Left lung (tissue), 10 donors: ENCODE measurements around the gene SYNDIG1. TPM values are rescaled to one million over a fixed set of nuclear protein-coding genes. Genes with fewer than 3 reads are reported as not detected.

Experiments used
- ATAC-seq: fragments of 200-7000 bp; cut with Tn5 transposase; one replicate; pipeline ENCODE4 v1.9.1; 2020; ENCODE audit warnings: moderate library complexity
- DNase-seq, 4 donors: peaks; one replicate each; pipeline ENCODE4 v3.0.0-alpha.2; 2013 to 2020
- H3K27ac ChIP-seq, 2 donors: fragments of 200-600 bp; sonication (generic) in 1 of 2; one replicate each; pipeline versions ENCODE4 v1.5.0 to v1.8.0; 2020 to 2021
- H3K27me3 ChIP-seq, 2 donors: fragments of 200-600 bp; sonication (generic) in 1 of 2; one replicate each; pipeline versions ENCODE4 v1.5.0 to v1.8.0; 2020 to 2021
- H3K36me3 ChIP-seq, 2 donors: fragments of 200-600 bp; sonication (generic) in 1 of 2; one replicate each; pipeline versions ENCODE4 v1.5.0 to v1.8.0; 2020 to 2021
- H3K4me1 ChIP-seq, 2 donors: fragments of 200-600 bp; one replicate each; pipeline ENCODE4 v1.8.0; 2021
- H3K4me3 ChIP-seq, 2 donors: fragments of 200-600 bp; sonication (generic) in 1 of 2; one replicate each; pipeline versions ENCODE4 v1.5.0 to v1.8.0; 2020 to 2021; ENCODE audit warnings: mild to moderate bottlenecking in 1 of 2
- H3K9me3 ChIP-seq, 2 donors: fragments of 200-600 bp; sonication (generic) in 1 of 2; one replicate each; pipeline versions ENCODE4 v1.5.0 to v1.8.0; 2020 to 2021
- intact Hi-C, 2 donors: fragments of 100-400 bp; cut with DNase I; formaldehyde crosslinking; loops; one replicate each; pipeline versions ENCODE4 v1.11.2 to v1.14.2; 2022
- polyA plus RNA-seq, 6 donors: library from polyadenylated mRNA; unstranded; fragments of 120-200 nt; gene quantifications; one replicate each; pipeline ENCODE4 v1.2.1, GENCODE V29; 2013; ENCODE audit not compliant: insufficient read length in 6 of 6
- total RNA-seq, 2 donors: library from RNA; stranded (reverse); fragmentation: NEBNext Ultra II Directional; extraction: Animal tissue kit (Norgen Biotek cat#: 25700); gene quantifications; one replicate each; pipeline ENCODE4 v1.2.1, GENCODE V29; 2021
- TF ChIP-seq, protein P1 (sequence below), 2 donors: fragments of 200-600 bp; sonication (generic) in 1 of 2; IDR thresholded peaks; one replicate each; pipeline versions ENCODE4 v1.5.0 to v1.8.0; 2021; ENCODE audit warnings: antibody characterized with exemption in 2 of 2
- donor health status: DM: no; HTN: yes; CAD: no.
- donor health status: DM: no; HTN: no; CAD: no.

SYNDIG1 gene
- total and polyA plus RNA-seq, 8 donors = 1.3 to 7.8 (median 5.4) TPM

DNA sequence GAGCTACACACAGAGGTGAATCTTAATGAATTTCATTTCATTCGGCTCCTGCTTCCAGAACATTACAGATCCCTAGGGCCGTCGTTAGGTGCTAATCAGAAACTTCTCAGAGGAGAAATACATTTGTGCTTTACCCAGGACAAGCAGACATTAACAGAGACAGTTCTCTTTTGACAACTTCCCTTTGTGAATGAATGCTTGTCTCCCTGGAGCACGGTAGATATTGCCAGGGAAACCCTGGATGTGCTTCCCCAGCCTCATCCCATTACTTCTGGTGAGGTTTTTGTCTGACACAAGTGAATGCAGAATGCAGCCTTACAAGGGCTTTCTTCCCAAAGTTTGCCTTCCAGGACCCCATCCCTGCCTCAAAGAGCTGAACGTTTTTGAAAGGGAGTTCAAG, 105.4 kb downstream of the SYNDIG1 start:
- H3K9me3 ChIP-seq = no peaks in the 10 kb centered on the region
- TF ChIP-seq, protein P1, sequence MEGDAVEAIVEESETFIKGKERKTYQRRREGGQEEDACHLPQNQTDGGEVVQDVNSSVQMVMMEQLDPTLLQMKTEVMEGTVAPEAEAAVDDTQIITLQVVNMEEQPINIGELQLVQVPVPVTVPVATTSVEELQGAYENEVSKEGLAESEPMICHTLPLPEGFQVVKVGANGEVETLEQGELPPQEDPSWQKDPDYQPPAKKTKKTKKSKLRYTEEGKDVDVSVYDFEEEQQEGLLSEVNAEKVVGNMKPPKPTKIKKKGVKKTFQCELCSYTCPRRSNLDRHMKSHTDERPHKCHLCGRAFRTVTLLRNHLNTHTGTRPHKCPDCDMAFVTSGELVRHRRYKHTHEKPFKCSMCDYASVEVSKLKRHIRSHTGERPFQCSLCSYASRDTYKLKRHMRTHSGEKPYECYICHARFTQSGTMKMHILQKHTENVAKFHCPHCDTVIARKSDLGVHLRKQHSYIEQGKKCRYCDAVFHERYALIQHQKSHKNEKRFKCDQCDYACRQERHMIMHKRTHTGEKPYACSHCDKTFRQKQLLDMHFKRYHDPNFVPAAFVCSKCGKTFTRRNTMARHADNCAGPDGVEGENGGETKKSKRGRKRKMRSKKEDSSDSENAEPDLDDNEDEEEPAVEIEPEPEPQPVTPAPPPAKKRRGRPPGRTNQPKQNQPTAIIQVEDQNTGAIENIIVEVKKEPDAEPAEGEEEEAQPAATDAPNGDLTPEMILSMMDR (IDR thresholded peaks at IDR 0.05) = no peak
- no peaks in the 10 kb centered on the region for H3K36me3 ChIP-seq
- no peak for DNase-seq
- no peak for ATAC-seq
- no peaks in the 10 kb centered on the region for H3K4me1 ChIP-seq
- no peak overlapping the region for H3K4me3 ChIP-seq
- H3K27ac ChIP-seq = no peak overlapping the region
- intact Hi-C loops = no loop called here
- H3K27me3 ChIP-seq = no peaks in the 10 kb centered on the region

DNA sequence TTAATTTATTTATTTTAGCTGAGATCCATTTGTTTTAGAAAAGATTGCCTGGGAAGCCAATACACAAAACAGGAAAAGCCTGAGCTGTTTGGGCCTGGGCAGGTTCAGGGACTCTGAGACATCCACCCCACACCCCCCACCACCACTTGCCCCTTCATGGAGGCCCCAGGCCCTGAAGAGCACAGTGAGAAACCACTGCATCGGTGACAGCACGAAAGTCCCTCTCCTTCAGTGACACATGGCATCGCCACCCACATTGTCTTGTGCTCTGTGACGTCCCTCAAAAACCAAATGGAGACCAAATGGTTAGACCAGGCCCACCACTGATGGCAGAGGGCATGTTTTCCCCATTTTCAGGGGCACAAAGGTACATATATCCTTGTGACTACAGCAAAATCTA, 106.4 kb downstream of the SYNDIG1 start:
- TF ChIP-seq, protein P1 (IDR thresholded peaks at IDR 0.05) = no peak
- no peaks in the 10 kb centered on the region for H3K4me1 ChIP-seq
- H3K27ac ChIP-seq = no peak overlapping the region
- ATAC-seq (no peak), DNase-seq (no peak)
- H3K36me3 ChIP-seq = no peaks in the 10 kb centered on the region
- H3K27me3 ChIP-seq = no peaks in the 10 kb centered on the region
- intact Hi-C loops = no loop called here
- H3K9me3 ChIP-seq = no peaks in the 10 kb centered on the region
- H3K4me3 ChIP-seq = no peak overlapping the region

DNA sequence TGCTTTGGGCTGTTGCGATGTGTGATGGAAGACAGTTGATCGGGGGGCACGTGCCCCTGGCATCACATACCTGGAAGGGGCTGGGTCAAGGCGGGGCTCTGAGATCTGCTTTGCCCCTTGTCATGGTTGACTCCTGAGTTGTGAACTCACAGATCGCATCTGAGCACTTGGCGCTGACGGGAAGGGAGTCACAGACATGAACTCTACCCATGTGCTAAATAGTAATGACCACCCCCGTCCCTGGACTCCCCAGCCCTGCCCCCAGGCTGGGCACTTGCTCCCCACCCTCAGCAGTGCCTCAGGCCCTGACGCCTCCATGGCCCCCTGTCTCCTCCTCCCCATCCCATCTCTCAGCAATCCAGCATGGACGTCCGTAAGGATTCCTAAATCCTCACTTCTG, 107.0 kb downstream of the SYNDIG1 start:
- ATAC-seq (no peak), DNase-seq (no peak)
- no peaks in the 10 kb centered on the region for H3K9me3 ChIP-seq
- H3K4me3 ChIP-seq = no peak overlapping the region
- no peaks in the 10 kb centered on the region for H3K27me3 ChIP-seq
- TF ChIP-seq, protein P1 (IDR thresholded peaks at IDR 0.05) = no peak
- H3K36me3 ChIP-seq = no peaks in the 10 kb centered on the region
- intact Hi-C loops = no loop called here
- H3K27ac ChIP-seq = no peak overlapping the region
- no peaks in the 10 kb centered on the region for H3K4me1 ChIP-seq

GRCh38 chr20:24577271-24577909, 108.0 kb downstream of the SYNDIG1 start:
- Histone ChIP-seq H3K27me3 (peaks cover 0 to under 1% of the 10 kb centered on the region in 2 donors), H3K27ac (no peak overlapping the region), H3K4me3 (no peak overlapping the region), H3K36me3 (no peaks in the 10 kb centered on the region), H3K4me1 (no peaks in the 10 kb centered on the region), H3K9me3 (no peaks in the 10 kb centered on the region)
- ATAC-seq (no peak), DNase-seq (no peak)
- intact Hi-C loops = no loop called here
- TF ChIP-seq, protein P1 (IDR thresholded peaks at IDR 0.05) = no peak

DNA sequence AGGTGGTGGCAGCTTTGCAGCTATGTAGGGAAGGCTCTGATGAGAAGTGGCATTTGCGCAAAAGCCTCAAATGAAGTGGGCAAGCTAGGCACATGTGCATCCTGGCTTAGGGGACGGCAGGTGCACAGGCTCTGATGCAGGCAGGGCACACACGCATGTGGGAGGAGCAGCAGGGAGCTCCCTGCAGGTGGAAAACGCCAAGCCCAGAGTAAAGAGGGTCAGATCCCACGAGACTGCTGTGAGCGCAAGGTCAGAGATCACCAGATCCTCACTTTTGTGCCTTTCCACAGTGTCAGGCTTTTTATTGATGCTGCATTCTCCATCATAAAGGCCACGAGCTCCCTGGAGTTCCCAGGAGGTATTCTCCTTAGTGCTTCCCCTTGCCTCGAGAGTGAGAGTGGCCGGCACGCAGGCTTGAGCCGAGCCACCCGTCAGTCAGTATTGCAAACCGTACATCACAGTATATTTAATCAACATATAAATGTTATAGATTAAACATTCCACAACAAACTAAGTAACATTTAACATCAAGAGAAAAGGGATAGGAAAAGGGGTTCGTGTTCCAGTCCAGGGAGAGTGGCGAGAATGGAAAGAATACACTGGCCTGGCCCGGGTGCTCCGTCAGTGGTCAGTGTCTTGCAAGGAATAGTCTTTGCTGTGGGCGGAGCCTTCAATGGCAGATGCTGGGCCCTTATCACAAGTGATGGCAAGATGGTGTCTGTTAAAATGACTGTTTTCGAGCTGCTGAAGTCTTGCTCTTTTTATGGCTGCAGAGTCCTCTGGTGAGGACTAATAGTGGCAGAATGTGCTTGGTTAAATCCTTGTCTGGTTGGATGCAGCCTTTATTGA, 109.4 kb downstream of the SYNDIG1 start:
- intact Hi-C loops = no loop called here
- H3K27ac ChIP-seq = no peak overlapping the region

More for the DNA sequence above, 109.4 kb downstream of the SYNDIG1 start:
- H3K4me3 ChIP-seq = no peak overlapping the region
- no peak for DNase-seq
- TF ChIP-seq, protein P1 (IDR thresholded peaks at IDR 0.05) = no peak
- ATAC-seq = no peak
- H3K36me3 ChIP-seq = no peaks in the 10 kb centered on the region
- H3K27me3 ChIP-seq = peaks cover 0 to 6% of the 10 kb centered on the region in 2 donors
- no peaks in the 10 kb centered on the region for H3K9me3 ChIP-seq
- H3K4me1 ChIP-seq = no peaks in the 10 kb centered on the region
